SK-N-SH (cell line): ENCODE data around the gene FMO2. TPM values are rescaled to one million over a fixed set of nuclear protein-coding genes. Genes with fewer than 3 reads are reported as not detected.

Source experiments
- CTCF ChIA-PET: fragments of 300-600, 350-600 bp; formaldehyde crosslinking; extraction: SDS; loops from one replicate; lab custom pipeline; 2021; lab: Yijun Ruan, JAX
- POLR2A ChIA-PET: fragments of 350-600 bp; sonication (Branson Sonifier 250); formaldehyde crosslinking; extraction: SDS; loops from one replicate; lab custom pipeline; 2020; ENCODE audit warnings: antibody characterized with exemption, inconsistent platforms; lab: Yijun Ruan, JAX
- DNase-seq: peaks from one replicate; pipeline ENCODE4 v3.0.0; 2012
- H2AFZ ChIP-seq: fragments of 200-600 bp; sonication (generic); 2 replicates; pipeline ENCODE4 v1.8.1; 2016; ENCODE audit warnings: antibody characterized with exemption, mild to moderate bottlenecking, low read depth
- H3F3A ChIP-seq: fragments of 200-600 bp; sonication (generic); replicated peaks from 2 replicates; pipeline ENCODE3; 2016; ENCODE audit warnings: antibody characterized with exemption, mild to moderate bottlenecking; ENCODE audit not compliant: insufficient read depth
- H3K27ac ChIP-seq, 2 experiments: fragments of 200-500 bp in 1 of 2; fragments of 200-600 bp in 1 of 2; sonication (Bioruptor generic) in 1 of 2; sonication (generic), shearing (Covaris generic) in 1 of 2; 2 replicates each; pipeline versions ENCODE4 v1.5.1 to v1.6.1; 2014 to 2016; ENCODE audit warnings: low read depth in 2 of 2, inconsistent platforms in 1 of 2, low read length in 1 of 2, mild to moderate bottlenecking in 1 of 2, mixed read lengths in 1 of 2
- H3K27me3 ChIP-seq: fragments of 200-600 bp; sonication (generic), shearing (Covaris generic); 2 replicates; pipeline ENCODE4 v1.6.1; 2016; ENCODE audit warnings: mixed run types; ENCODE audit not compliant: insufficient read depth
- H3K36me3 ChIP-seq, 2 experiments: fragments of 200-500 bp in 1 of 2; fragments of 200-600 bp in 1 of 2; sonication (Bioruptor generic) in 1 of 2; sonication (generic) in 1 of 2; replicated peaks in 1 of 2; 2 replicates each; pipeline versions ENCODE3 to v1.5.1; 2014 to 2016; ENCODE audit warnings: low read length in 1 of 2, mild to moderate bottlenecking in 1 of 2; ENCODE audit not compliant: insufficient read depth in 2 of 2, control insufficient read depth in 1 of 2
- H3K4me1 ChIP-seq, 2 experiments: fragments of 200-500 bp in 1 of 2; fragments of 200-600 bp in 1 of 2; sonication (Bioruptor generic) in 1 of 2; sonication (generic), shearing (Covaris generic) in 1 of 2; 2 replicates each; pipeline versions ENCODE4 v1.5.1 to v1.6.1; 2014 to 2016; ENCODE audit warnings: low read depth in 1 of 2, low read length in 1 of 2, mixed run types in 1 of 2; ENCODE audit not compliant: insufficient read depth in 2 of 2, control insufficient read depth in 1 of 2
- H3K4me2 ChIP-seq: fragments of 200-600 bp; sonication (generic), shearing (Covaris generic); 2 replicates; pipeline ENCODE4 v1.6.1; 2017; ENCODE audit warnings: mixed run types
- H3K4me3 ChIP-seq, 2 experiments: fragments of 200-500 bp in 1 of 2; fragments of 200-600 bp in 1 of 2; sonication (Bioruptor generic) in 1 of 2; sonication (generic), shearing (Covaris generic) in 1 of 2; 2 replicates each; pipeline versions ENCODE4 v1.5.1 to v1.8.1; 2014 to 2016; ENCODE audit warnings: low read depth in 2 of 2, inconsistent platforms in 1 of 2, low read length in 1 of 2, mild to moderate bottlenecking in 1 of 2, mixed read lengths in 1 of 2, moderate library complexity in 1 of 2
- H3K79me2 ChIP-seq: fragments of 200-600 bp; sonication (generic); 2 replicates; pipeline ENCODE4 v1.8.1; 2017; ENCODE audit warnings: mild to moderate bottlenecking; ENCODE audit not compliant: insufficient read depth
- H3K9ac ChIP-seq: fragments of 200-600 bp; sonication (generic); 2 replicates; pipeline ENCODE4 v1.6.1; 2017; ENCODE audit warnings: mixed run types
- H3K9me2 ChIP-seq: fragments of 200-600 bp; sonication (generic); 2 replicates; pipeline ENCODE4 v1.6.1; 2017; ENCODE audit warnings: mixed run types
- H3K9me3 ChIP-seq: fragments of 200-600 bp; sonication (generic); 2 replicates; pipeline ENCODE4 v1.6.1; 2017; ENCODE audit warnings: mixed run types, mild to moderate bottlenecking, moderate library complexity
- H4K20me1 ChIP-seq: fragments of 200-600 bp; sonication (generic); 2 replicates; pipeline ENCODE4 v1.6.1; 2017; ENCODE audit warnings: mild to moderate bottlenecking, mixed run types; ENCODE audit not compliant: insufficient read depth
- CHD2 ChIP-seq: fragments of 150-350 bp; IDR thresholded peaks from 2 replicates; pipeline ENCODE4 v1.6.1; 2018; ENCODE audit warnings: low read length; ENCODE audit not compliant: partially characterized antibody
- ELF1 ChIP-seq: IDR thresholded peaks from 2 replicates; pipeline ENCODE4 v1.4.0; 2012
- EP300 ChIP-seq, 2 experiments: IDR thresholded peaks; 2 replicates each; pipeline versions ENCODE4 v1.4.0 to v1.6.1; 2012; ENCODE audit warnings: borderline replicate concordance in 1 of 2, low read depth in 1 of 2, low read length in 1 of 2
- EZH2phosphoT487 ChIP-seq: fragments of 200-600 bp; sonication (generic); IDR thresholded peaks from 2 replicates; pipeline ENCODE4 v1.6.1; 2017; ENCODE audit warnings: low read depth, mixed run types, mild to moderate bottlenecking, antibody characterized with exemption, moderate library complexity, borderline replicate concordance
- FOSL2 ChIP-seq: IDR thresholded peaks from 2 replicates; pipeline ENCODE4 v1.4.0; 2012; ENCODE audit warnings: low read depth, mild to moderate bottlenecking, moderate library complexity, borderline replicate concordance
- MEF2A ChIP-seq: IDR thresholded peaks from 2 replicates; pipeline ENCODE4 v1.4.0; 2012; ENCODE audit warnings: low read depth, borderline replicate concordance
- NFIC ChIP-seq: IDR thresholded peaks from 2 replicates; pipeline ENCODE4 v1.4.0; 2012; ENCODE audit warnings: borderline replicate concordance
- NRF1 ChIP-seq: IDR thresholded peaks from 2 replicates; pipeline ENCODE4 v1.6.1; 2012; ENCODE audit warnings: low read depth, mild to moderate bottlenecking, low read length
- PBX3 ChIP-seq: IDR thresholded peaks from 2 replicates; pipeline ENCODE4; 2012
- POLR2AphosphoS5 ChIP-seq: IDR thresholded peaks from 2 replicates; pipeline ENCODE4 v1.6.1; 2012; ENCODE audit warnings: low read depth, low read length
- RCOR1 ChIP-seq: fragments of 150-350 bp; IDR thresholded peaks from 2 replicates; pipeline ENCODE4 v1.6.1; 2017; ENCODE audit warnings: antibody characterized with exemption, low read length
- REST ChIP-seq: IDR thresholded peaks from 2 replicates; pipeline ENCODE4 v1.6.1; 2012; ENCODE audit warnings: mild to moderate bottlenecking, low read depth, low read length, moderate library complexity
- RXRA ChIP-seq: IDR thresholded peaks from 2 replicates; pipeline ENCODE4 v1.4.0; 2012; ENCODE audit warnings: low read depth, mild to moderate bottlenecking, borderline replicate concordance
- SIN3A ChIP-seq: IDR thresholded peaks from 2 replicates; pipeline ENCODE4 v1.6.1; 2012; ENCODE audit warnings: low read depth, mild to moderate bottlenecking, low read length, moderate library complexity, borderline replicate concordance
- TCF12 ChIP-seq: IDR thresholded peaks from 2 replicates; pipeline ENCODE4 v1.4.0; 2012
- WGBS: methylation state at CpG from one replicate; pipeline ENCODE4 v1.1.6; 2017; ENCODE audit warnings: low lambda C conversion rate; 5-methylcytosine and 5-hydroxymethylcytosine counted together
- polyA plus RNA-seq, 3 experiments: library from polyadenylated mRNA; depleted of rRNA; stranded (reverse); fragments of >200 nt; gene quantifications; 2 replicates each; pipeline ENCODE4 v1.2.3, GENCODE V29; 2012
- TF ChIP-seq, protein P1 (sequence below): fragments of 200-600 bp; sonication (generic); IDR thresholded peaks from 2 replicates; pipeline ENCODE4 v1.6.1; 2017; ENCODE audit warnings: antibody characterized with exemption, mild to moderate bottlenecking, moderate library complexity

Gene FMO2
- polyA plus RNA-seq, 1 of the 3 experiments (the other 2 are of a cell fraction) = not detected

DNA sequence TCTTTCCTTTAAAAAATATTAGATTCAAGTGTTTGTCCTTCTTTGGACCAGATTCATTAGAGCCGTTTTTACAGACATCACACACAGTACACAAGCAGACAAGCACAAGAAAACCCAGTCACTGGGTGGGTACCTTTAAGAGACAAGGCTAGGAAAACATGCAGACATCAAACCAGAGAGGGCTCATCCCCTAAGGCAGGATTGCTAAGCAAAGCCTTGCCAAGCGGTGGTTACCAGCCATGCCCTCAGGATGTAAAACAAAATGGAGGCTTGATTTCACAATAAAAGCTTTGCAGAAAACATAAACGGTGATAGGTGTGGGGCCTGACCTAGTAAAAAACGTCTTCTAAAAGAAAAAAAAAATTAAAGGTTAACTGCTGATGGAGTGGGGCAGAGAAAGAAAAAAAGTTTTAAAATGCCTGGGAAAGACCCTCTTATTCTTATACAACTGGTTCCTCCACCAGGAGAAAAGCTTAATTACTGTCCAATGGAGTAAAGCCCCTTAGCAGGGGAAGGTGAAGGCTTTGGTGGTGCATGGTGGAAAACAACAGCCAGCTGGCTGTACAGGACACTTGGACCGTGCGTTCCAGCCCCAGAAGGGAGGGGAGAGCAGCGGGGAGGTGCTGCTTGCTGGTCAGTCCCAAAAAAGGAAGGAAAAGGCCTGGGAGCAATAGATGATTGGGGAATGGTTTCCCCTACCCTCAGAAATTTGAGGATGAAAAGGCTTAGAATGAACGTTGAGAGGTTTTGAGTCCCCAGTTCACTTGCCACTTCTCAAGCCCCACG is 32.8 kb downstream of the FMO2 start:
- no peaks in the 10 kb centered on the region for H4K20me1 ChIP-seq
- peaks cover 16% of the 10 kb centered on the region for H3F3A ChIP-seq
- CTCF ChIA-PET = no interaction called here
- no peak overlapping the region for H3K27ac ChIP-seq
- no peak for TF ChIP-seq RCOR1
- TF ChIP-seq MEF2A = no peak
- TF ChIP-seq, protein P1, sequence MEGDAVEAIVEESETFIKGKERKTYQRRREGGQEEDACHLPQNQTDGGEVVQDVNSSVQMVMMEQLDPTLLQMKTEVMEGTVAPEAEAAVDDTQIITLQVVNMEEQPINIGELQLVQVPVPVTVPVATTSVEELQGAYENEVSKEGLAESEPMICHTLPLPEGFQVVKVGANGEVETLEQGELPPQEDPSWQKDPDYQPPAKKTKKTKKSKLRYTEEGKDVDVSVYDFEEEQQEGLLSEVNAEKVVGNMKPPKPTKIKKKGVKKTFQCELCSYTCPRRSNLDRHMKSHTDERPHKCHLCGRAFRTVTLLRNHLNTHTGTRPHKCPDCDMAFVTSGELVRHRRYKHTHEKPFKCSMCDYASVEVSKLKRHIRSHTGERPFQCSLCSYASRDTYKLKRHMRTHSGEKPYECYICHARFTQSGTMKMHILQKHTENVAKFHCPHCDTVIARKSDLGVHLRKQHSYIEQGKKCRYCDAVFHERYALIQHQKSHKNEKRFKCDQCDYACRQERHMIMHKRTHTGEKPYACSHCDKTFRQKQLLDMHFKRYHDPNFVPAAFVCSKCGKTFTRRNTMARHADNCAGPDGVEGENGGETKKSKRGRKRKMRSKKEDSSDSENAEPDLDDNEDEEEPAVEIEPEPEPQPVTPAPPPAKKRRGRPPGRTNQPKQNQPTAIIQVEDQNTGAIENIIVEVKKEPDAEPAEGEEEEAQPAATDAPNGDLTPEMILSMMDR = no peak
- TF ChIP-seq POLR2AphosphoS5 = no peak
- TF ChIP-seq ELF1 = no peak
- TF ChIP-seq REST = no peak
- no peak for TF ChIP-seq PBX3
- TF ChIP-seq CHD2 = no peak
- no peaks in the 10 kb centered on the region for H3K79me2 ChIP-seq
- H3K4me3 ChIP-seq = no peak overlapping the region
- DNase-seq = no peak
- 16% methylated on average over 9 of the region's 9 CpGs for WGBS
- no peak overlapping the region for H3K9ac ChIP-seq
- no peaks in the 10 kb centered on the region for H3K9me2 ChIP-seq
- H3K9me3 ChIP-seq = no peaks in the 10 kb centered on the region
- H3K4me2 ChIP-seq = no peak overlapping the region
- POLR2A ChIA-PET = no interaction called here
- H3K4me1 ChIP-seq = peaks cover 0 to 18% of the 10 kb centered on the region in 2 experiments; a peak in 1 of 4 replicates
- no peak overlapping the region; the same call in 1 of the 2 replicates for H2AFZ ChIP-seq
- no peaks in the 10 kb centered on the region for H3K27me3 ChIP-seq
- no peaks in the 10 kb centered on the region for H3K36me3 ChIP-seq

- Histone ChIP-seq H2AFZ (no peak overlapping the region), H3F3A (peaks cover 16% of the 10 kb centered on the region), H3K9me2 (no peaks in the 10 kb centered on the region), H3K4me2 (no peak overlapping the region), H3K4me3 (no peak overlapping the region), H3K79me2 (no peaks in the 10 kb centered on the region), H3K27ac (peak overlapping the region in 1 of 2 experiments; percentile 75; a peak in 1 of 4 replicates), H3K9me3 (no peaks in the 10 kb centered on the region), H4K20me1 (no peaks in the 10 kb centered on the region), H3K27me3 (no peaks in the 10 kb centered on the region), H3K9ac (no peak overlapping the region), H3K4me1 (peaks cover 0 to 23% of the 10 kb centered on the region in 2 experiments; a peak in 1 of 4 replicates), H3K36me3 (no peaks in the 10 kb centered on the region)
- no peak for DNase-seq
- TF ChIP-seq EZH2phosphoT487 = no peak
- no peak for TF ChIP-seq RXRA
- no peak for TF ChIP-seq SIN3A
- no peak for TF ChIP-seq TCF12
- no peak for TF ChIP-seq RCOR1
- TF ChIP-seq MEF2A = no peak
- no peak for TF ChIP-seq EP300 (IDR thresholded peaks at IDR 0.05; ENCODE audit: borderline replicate concordance in 1 of 2, low read depth in 1 of 2, low read length in 1 of 2)
- TF ChIP-seq NRF1 = no peak
- no peak for TF ChIP-seq NFIC
- no peak for TF ChIP-seq ELF1
- TF ChIP-seq CHD2 = no peak
- TF ChIP-seq FOSL2 = no peak
- POLR2A ChIA-PET = no interaction called here
- CTCF ChIA-PET = no interaction called here
- WGBS = 42% methylated on average over 1 of the region's 1 CpG
Observed at GRCh38 chr1:171218661-171219060, 33.6 kb downstream of the FMO2 start.
